Measurements from ENCODE around the gene PHYHD1.

PHYHD1 gene

GRCh38 chr9:128920381-128921058 lies at the start of gene PHYHD1:
Gene PHYHD1 (plus strand): TSS chr9:128920982. CDS start chr9:128922324, 1,342 bp downstream.
- peak; percentile 46 to 94 (median 72) for DNase-seq
- intact Hi-C loops (cut with DNase I): loop anchor here (5.0 kb wide), 1 partner anchor 38 kb away; the partner anchor contains the start of genes KYAT1 and LRRC8A

DNA sequence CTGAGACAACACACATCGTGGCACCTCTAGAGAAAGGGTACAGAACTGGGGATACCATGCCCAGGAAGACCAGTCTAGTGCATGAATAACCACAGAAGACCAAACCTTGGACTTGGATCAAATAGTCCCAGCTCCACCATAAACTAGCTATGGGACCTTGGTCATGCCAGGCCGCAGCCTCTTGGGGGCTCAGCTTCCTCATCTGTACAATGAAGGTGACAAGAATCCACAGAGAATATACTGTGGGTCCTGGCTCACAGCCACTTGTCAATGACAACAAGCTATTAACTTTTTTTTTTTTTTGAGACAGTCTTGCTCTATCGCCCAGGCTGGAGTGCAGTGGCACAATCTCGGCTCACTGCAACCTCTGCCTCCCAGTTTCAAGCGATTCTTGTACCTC lies 42.9 kb upstream of the PHYHD1 start:
- intact Hi-C loops (cut with DNase I): no loop called here
- peak in 1 of 10 donors; percentile 43 for DNase-seq

DNA sequence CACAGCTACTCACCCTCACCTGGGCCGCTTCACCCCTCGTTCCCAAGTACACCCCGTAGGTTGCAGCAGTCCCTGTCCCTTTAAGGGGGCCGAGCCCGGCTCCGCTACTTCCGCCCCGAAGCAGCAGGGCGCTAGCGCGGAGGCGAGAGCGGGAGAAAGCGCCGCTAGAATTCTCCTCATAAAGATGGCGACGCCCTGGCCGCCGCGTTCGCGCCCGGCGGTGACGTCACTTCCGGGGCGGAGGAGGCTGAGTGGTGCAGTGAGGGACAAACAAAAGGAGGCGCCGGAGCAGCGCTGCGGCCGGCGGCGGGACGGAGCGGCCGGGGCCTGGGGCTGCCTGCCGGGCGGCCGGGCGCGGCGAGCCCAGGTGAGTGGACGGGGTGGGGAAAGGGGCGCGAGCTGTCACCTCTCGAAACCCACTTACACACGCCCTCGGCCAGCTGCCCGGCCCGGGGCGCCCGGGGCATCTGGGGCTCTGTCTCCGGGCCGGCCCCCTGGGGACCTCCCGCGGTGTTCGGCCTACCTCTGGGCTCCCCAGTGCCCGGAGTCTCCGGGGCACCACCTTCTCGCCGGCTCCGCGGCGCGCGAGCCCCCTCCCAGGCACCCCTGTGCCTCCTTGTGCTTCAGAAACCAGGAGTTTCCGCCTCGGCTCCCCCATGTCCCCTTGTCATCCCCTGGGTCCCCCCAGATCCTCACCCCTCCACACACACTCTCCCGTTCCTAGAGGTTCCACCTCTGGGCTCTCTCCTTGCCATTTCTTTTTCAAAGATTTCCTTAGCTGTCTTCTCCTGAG lies 38.7 kb upstream of the PHYHD1 start, which contains the start of the genes KYAT1 and LRRC8A:
Gene KYAT1 (minus strand): TSS at position 67 of the 793 bp plus-strand sequence. CDS start 36,545 bp downstream, outside the sequence.
Gene LRRC8A (plus strand): TSS at position 250 of the 793 bp plus-strand sequence. CDS start 25,032 bp downstream, outside the sequence.
- DNase-seq: peak; percentile 96 to 100 (median 98)
- intact Hi-C loops (cut with DNase I): loop anchor here (5.0 kb wide), 1 partner anchor 40 kb away; the partner anchor contains the start of gene PHYHD1

DNA sequence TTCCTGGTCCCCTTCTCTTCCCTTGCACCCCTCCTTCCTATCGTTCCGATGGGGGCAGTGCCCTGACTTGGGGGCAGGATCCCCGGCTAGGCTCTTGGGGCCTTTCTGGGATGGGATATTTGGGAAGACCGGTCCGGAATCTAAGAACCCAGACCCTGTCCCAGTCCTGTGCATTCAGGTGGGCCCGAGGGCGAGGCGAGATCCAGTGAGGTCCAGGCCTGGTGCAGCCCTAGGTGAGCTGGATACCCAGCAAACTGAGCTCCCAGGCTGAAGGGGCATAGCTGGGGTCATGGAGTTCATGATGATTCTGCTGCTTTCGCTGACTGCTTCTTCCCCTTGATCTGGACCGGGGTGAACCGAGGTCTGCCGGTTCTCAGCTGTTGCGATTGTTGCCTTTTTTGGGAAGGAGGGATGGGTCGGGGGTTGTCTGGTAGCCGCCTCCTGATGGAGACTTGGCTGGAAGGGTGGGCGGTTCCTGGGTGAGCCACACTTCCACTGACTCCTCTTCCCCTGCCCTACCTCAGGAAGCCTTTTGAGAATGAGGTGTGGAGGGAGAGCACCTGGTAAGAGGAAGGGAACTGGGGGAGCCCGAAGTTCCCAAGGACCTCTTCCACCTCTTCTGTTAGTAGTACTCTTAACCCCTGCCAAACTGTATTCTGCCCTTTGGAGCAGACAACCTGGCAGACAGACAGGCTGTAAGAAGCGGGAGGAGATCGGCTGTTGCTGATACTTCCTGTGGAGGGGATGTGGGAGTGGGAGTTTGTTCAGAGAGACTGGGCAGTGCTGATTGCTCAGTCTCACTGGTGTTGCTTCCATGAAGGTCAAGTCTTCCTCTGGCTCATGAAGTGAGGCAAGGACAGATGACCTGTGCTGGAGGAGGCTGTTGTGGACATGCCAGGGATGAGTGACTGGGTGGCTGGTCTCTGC lies 37.8 kb upstream of the PHYHD1 start:
- intact Hi-C loops (cut with DNase I): loop anchor here (5.0 kb wide), 1 partner anchor 39 kb away; the partner anchor contains the start of gene PHYHD1
- DNase-seq: no peak

DNA sequence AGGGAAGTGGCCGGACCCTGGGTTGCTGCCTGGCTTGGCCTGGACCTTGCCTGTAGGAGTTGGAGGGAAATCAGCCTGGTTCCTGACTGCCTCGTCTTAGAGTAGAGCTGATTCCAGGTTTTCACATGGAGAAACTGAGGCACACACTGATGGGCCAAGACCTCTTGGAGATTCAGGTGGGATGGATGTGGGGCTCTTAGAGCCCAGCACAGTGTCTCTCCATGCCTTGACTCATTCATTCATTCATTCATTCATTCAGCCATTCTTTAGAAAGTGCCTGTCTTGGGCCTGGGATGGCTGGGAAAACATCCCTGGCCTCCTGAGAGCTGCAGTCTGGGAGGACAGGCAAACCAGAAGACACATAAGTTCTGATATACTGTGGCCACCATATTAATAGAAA lies 36.6 kb upstream of the PHYHD1 start:
- intact Hi-C loops (cut with DNase I): loop anchor here (5.0 kb wide), 1 partner anchor 38 kb away; the partner anchor contains the start of gene PHYHD1
- DNase-seq: no peak

DNA sequence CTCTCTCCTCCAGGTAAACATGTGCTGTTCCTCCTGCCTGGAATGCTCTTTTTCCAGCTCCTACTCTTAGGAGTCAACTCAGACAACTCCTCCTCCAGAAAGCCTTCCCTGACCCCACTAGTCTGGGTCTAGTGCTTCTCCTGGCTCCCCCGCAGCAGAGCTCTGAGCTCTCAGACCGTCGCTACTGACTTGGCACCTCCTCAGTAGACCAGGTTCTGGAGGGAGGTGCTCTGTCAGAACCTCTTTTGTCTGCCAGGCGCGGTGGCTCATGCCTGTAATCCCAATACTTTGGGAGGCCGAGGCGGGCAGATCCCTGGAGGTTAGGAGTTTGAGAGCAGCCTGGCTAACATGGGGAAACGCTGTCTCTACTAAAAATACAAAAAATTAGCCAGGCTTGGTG lies 35.4 kb upstream of the PHYHD1 start:
- intact Hi-C loops (cut with DNase I): no loop called here
- DNase-seq: no peak

DNA sequence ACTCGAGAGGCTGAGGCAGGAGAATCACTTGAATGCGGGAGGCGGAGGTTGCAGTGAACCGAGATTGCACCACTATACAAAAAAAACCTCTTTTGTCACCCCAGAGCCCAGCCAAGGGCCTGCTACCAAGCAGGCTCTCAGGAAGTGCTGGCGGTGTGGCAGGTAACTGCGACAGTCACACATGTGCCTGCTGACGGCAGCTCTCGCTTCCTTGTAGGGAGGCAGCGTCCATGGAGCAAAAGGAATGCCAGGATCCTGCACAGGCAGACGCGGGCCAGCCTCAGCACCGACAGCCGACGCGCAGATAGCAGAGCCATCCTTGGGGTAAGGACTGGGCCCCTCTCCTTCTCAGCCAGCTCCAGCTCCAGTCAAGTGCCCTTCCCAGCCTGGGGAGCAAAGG lies 35.0 kb upstream of the PHYHD1 start:
- DNase-seq: no peak
- intact Hi-C loops (cut with DNase I): no loop called here

GRCh38 chr9:128886211-128886891 lies 34.4 kb upstream of the PHYHD1 start:
- intact Hi-C loops (cut with DNase I): no loop called here
- DNase-seq: no peak

DNA sequence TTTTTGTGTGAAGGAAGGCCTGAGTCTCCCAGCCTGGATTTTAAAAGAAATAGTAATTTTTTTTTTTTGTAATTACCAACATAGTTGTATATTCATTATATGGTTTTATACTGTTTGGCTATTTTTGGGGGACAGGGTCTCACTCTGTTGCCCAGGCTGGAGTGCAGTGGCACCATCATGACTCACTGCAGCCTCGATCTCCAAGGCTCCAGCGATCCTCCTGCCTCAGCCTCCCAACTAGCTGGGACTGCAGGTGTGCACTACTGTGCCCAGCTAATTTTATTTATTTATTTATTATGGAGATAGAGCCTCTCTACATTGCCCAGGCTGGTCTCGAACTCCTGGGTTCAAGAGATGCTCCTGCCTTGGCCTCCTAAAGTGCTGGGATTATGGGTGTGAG lies 33.7 kb upstream of the PHYHD1 start:
- DNase-seq: no peak
- intact Hi-C loops (cut with DNase I): no loop called here

GRCh38 chr9:128887914-128888350 lies 32.9 kb upstream of the PHYHD1 start:
- intact Hi-C loops (cut with DNase I): no loop called here
- no peak for DNase-seq

- DNase-seq: no peak
- intact Hi-C loops (cut with DNase I): no loop called here
Observed at GRCh38 chr9:128891321-128892220, 29.2 kb upstream of the PHYHD1 start.

GRCh38 chr9:128892221-128892921 lies 28.4 kb upstream of the PHYHD1 start:
- intact Hi-C loops (cut with DNase I): no loop called here
- DNase-seq: peak; percentile 75 to 98 (median 91)

DNA sequence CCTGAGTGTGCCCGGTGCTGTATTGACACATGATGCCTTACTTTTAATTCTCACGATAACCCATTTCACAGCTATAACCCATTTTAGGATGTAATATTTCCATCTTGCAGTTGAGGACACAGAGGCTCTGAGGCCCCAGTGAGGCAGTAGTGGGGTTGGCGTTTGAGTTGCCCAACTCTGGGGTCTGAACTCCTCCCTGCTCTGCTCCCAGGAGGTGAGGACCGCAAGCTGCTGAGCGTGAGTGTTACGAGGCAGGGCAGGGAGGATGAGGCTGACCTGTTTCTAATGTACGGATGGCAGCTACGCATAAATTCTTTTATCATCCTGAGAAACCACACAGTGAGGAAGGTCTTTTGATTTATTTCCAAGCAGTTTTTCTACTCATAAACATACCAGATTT lies 27.4 kb upstream of the PHYHD1 start:
- intact Hi-C loops (cut with DNase I): no loop called here
- peak in 1 of 10 donors; percentile 69 for DNase-seq

GRCh38 chr9:128894764-128895163 lies 26.0 kb upstream of the PHYHD1 start:
- intact Hi-C loops (cut with DNase I): no loop called here
- no peak for DNase-seq

- peak in 1 of 10 donors; percentile 92 for DNase-seq
- intact Hi-C loops (cut with DNase I): no loop called here
Observed at GRCh38 chr9:128895556-128895955, 25.2 kb upstream of the PHYHD1 start.

DNA sequence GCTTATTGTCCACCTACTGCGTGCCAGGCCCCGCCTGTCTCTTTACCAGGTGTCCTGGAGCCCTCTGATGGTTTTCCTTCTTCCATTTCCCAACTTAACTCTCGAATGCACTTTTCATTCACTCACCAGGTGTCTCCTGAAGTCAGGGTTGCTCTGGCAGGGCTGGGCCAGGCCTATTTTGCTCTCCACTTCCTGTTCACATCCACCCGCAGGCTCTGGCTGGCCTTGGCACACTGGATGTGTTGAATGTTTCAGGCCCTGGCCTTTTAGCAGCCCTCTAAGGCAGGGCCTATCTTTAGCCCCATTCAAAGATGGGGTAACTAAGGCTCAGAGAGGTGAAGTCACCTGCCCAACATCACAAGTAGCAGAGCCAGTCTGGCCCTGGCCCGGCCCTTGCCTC lies 22.4 kb upstream of the PHYHD1 start:
- intact Hi-C loops (cut with DNase I): no loop called here
- DNase-seq: no peak

DNA sequence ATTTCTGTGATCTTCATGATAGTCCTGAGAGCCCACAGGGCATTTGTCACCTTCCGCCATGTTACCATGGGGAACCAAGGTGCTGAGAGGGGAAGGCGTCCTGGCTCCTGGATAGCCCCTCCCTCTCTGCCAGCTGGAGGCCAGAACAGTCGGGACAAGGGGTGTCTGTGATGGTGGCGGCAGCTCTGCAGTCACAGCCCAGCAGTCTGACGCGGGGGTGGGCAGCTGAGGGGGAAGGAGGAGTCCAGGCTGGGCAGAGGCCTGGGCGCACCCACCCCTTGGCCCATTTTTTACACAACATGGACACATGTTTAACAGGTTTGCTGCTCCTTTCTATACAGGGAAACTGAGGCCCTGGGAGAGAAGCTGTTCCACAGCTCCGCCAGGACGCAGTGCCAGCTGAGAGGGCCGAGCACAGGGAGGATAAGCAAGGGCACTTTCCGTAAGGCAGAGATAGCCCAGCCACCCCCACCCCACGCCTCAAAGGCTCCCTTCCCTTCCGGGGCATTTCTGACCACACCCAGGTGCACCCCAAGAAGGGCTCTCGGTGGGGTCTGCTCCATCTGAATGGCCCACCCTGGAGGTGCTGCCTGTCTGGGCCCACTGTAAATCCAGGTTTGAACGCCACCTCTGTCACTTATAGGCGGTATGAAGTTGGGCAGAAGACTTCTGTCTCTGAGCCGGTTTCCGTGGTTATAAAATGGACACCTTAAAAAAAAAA lies 21.8 kb upstream of the PHYHD1 start:
- intact Hi-C loops (cut with DNase I): no loop called here
- peak in 3 of 10 donors; percentile 35 to 86 (median 46) for DNase-seq
